ENCODE data around the gene HNRNPA3. TPM values are rescaled to one million over a fixed set of nuclear protein-coding genes. Genes with fewer than 3 reads are reported as not detected.
"Not testable (repeated sequence)": the region's sequence is repeated elsewhere in the genome, so short reads cannot be mapped to it uniquely, and the experiment has no call there.

Gene HNRNPA3
- total RNA-seq, 1 donor from 2014 or later: 66.6 TPM

GRCh38 chr2:177184606-177185005, 28.0 kb upstream of the HNRNPA3 start:
- intact Hi-C loops (cut with DNase I): no loop called here
- DNase-seq (ENCODE audit: missing footprints): no peak
- no peak for ATAC-seq

- ATAC-seq; DNase-seq (ENCODE audit: missing footprints); intact Hi-C loops (cut with DNase I): not testable (repeated sequence)
These were observed 26.6 kb upstream of the HNRNPA3 start for GRCh38 chr2:177186038-177186437.

GRCh38 chr2:177187631-177188312, 24.8 kb upstream of the HNRNPA3 start:
- peak; percentile 72 for ATAC-seq
- intact Hi-C loops (cut with DNase I): no loop called here
- DNase-seq (ENCODE audit: missing footprints): no peak

GRCh38 chr2:177188482-177189469, 23.8 kb upstream of the HNRNPA3 start:
- DNase-seq (ENCODE audit: missing footprints) (no peak), ATAC-seq (peak; percentile 16)
- intact Hi-C loops (cut with DNase I): no loop called here

- intact Hi-C loops (cut with DNase I): no loop called here
- ATAC-seq (no peak), DNase-seq (ENCODE audit: missing footprints) (no peak)
These were observed 21.7 kb upstream of the HNRNPA3 start for GRCh38 chr2:177190941-177191340.

GRCh38 chr2:177192788-177193187, 19.8 kb upstream of the HNRNPA3 start:
- DNase-seq (ENCODE audit: missing footprints): no peak
- ATAC-seq: no peak
- intact Hi-C loops (cut with DNase I): no loop called here

GRCh38 chr2:177193240-177193639, 19.4 kb upstream of the HNRNPA3 start:
- intact Hi-C loops (cut with DNase I): no loop called here
- DNase-seq (ENCODE audit: missing footprints) (no peak), ATAC-seq (no peak)

- ATAC-seq (no peak), DNase-seq (ENCODE audit: missing footprints) (no peak)
- intact Hi-C loops (cut with DNase I): no loop called here
These were observed 17.4 kb upstream of the HNRNPA3 start for GRCh38 chr2:177195194-177195593.

GRCh38 chr2:177200419-177200818, 12.2 kb upstream of the HNRNPA3 start:
- intact Hi-C loops (cut with DNase I); ATAC-seq: not testable (repeated sequence)

GRCh38 chr2:177201919-177202346, 10.7 kb upstream of the HNRNPA3 start:
- ATAC-seq (no peak), DNase-seq (ENCODE audit: missing footprints) (no peak)
- intact Hi-C loops (cut with DNase I): no loop called here

More at GRCh38 chr2:177200419-177200818, 12.2 kb upstream of the HNRNPA3 start:
- not testable (repeated sequence) for DNase-seq (ENCODE audit: missing footprints)

GRCh38 chr2:177204417-177204816, 8.2 kb upstream of the HNRNPA3 start:
- intact Hi-C loops (cut with DNase I): no loop called here
- DNase-seq (ENCODE audit: missing footprints) (no peak), ATAC-seq (no peak)

GRCh38 chr2:177207101-177207500, 5.5 kb upstream of the HNRNPA3 start:
- intact Hi-C loops (cut with DNase I): no loop called here
- ATAC-seq (no peak), DNase-seq (ENCODE audit: missing footprints) (no peak)

- no peak for DNase-seq (ENCODE audit: missing footprints)
- ATAC-seq: no peak
- intact Hi-C loops (cut with DNase I): loop anchor here (5.0 kb wide), 1 partner anchor 36 kb away; no protein-coding TSS in a partner anchor
These were observed 1.4 kb upstream of the HNRNPA3 start for GRCh38 chr2:177211169-177211568.

GRCh38 chr2:177211576-177212105, 953 bp upstream of the HNRNPA3 start:
- no peak for ATAC-seq
- intact Hi-C loops (cut with DNase I): loop anchor here (1.0 to 5.0 kb wide), 3 partner anchors 36 to 52 kb away; no protein-coding TSS in a partner anchor
- DNase-seq (ENCODE audit: missing footprints): no peak

GRCh38 chr2:177212891-177213856, 580 bp downstream of the HNRNPA3 start:
- ATAC-seq: peak; percentile 85
- intact Hi-C loops (cut with DNase I): loop anchor here (1.0 to 5.0 kb wide), 3 partner anchors 34 to 50 kb away; no protein-coding TSS in a partner anchor
- peak; percentile 97 for DNase-seq (ENCODE audit: missing footprints)

- intact Hi-C loops (cut with DNase I): no loop called here
These were observed 4.8 kb downstream of the HNRNPA3 start for GRCh38 chr2:177217247-177217843.

GRCh38 chr2:177219787-177220186, 7.2 kb downstream of the HNRNPA3 start:
- ATAC-seq; DNase-seq (ENCODE audit: missing footprints); intact Hi-C loops (cut with DNase I): not testable (repeated sequence)

More at GRCh38 chr2:177217247-177217843, 4.8 kb downstream of the HNRNPA3 start:
- DNase-seq (ENCODE audit: missing footprints) (no peak), ATAC-seq (no peak)

GRCh38 chr2:177221534-177221933, 8.9 kb downstream of the HNRNPA3 start:
- ATAC-seq: no peak
- intact Hi-C loops (cut with DNase I): no loop called here
- DNase-seq (ENCODE audit: missing footprints): no peak

All from Right ventricle myocardium inferior (tissue), 1 donor.